ENCODE data around the gene ZNF212. TPM values are rescaled to one million over a fixed set of nuclear protein-coding genes. Genes with fewer than 3 reads are reported as not detected.

The ZNF212 gene
- 3.4 and 3.5 TPM in 2 replicates for total RNA-seq

DNA sequence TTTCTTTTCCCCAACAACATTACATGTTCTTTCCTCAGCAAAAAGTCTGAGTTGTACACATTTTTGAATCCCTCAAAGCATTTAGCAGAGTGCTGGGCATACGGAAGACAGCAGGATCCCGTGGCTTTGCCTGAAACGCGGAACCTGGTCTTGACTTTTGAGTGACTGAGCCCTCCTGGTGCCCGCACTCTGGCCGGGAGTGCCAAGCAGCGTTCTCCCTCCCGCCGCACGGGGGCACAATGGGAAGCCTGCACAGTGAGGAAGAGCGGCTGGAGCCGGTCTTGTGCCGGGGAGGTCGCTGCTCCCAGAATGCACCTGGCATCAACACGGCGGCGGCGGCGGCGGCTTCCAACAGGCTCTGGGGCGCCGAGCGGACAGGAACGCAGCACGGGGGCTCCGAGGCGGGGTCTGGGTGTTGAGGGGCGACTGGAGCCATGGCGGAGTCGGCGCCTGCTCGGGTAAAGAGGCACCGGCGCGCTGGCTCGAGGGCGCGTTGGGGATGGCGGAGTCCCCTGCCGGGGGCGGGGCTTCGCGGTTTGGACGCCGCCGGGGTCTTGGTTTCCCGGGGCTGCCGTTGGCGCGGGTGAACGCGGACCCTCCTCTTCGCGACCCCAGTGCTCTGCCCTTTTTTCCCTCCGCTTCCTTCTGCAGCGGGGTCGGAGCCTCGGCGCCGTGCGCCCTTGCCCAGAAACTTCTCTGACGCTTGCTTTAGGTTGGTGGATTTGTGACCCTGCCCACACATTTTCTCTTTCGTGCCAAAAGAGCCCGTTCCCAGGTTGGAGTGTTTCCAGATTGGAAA, at the start of gene ZNF212:
Gene ZNF212, plus strand, starts transcription at position 307 of the 799 bp plus-strand sequence. Its CDS starts 128 bp downstream, at position 435.
- peak; percentile 92 to 93 for DNase-seq (ENCODE audit: low read depth in 2 of 2)

DNA sequence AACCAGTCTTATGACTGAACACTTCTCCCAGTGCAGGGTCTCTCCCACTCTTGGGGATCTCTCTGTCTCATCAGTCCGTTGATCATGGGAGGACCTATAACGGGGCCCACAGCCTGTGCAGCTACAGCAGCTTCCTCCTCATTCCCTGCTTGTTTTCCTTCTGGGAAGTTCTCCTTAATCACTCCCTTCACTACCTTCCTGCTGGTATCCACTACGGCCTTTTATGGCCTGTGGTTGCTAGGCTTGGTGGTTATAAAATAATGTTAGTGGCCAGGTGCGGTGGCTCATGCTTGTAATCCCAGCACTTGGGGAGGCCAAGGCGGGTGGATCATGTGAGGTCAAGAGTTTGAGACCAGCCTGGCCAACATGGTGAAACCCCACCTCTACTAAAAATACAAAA, 47.6 kb upstream of the ZNF212 start:
- no peak for DNase-seq (ENCODE audit: low read depth in 2 of 2)

DNA sequence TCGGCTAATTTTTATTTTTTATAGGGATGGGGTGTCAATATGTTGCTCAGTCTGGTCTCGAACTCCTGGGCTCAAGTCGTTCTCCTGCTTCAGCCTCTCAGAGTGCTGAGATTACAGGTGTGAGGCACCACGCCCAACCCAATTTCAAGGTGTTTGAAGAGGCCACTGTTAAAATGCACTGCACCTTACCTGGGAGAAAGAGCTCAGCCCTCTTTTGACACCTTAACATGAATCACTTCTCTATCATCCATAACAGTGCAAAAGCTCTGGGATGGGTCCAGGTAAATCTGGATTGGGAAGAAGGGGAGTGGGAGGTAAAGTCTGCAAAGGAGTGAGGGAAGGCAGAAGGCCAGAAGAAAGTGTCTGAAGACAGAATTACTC, 44.7 kb upstream of the ZNF212 start:
- no peak for DNase-seq (ENCODE audit: low read depth in 2 of 2)

DNA sequence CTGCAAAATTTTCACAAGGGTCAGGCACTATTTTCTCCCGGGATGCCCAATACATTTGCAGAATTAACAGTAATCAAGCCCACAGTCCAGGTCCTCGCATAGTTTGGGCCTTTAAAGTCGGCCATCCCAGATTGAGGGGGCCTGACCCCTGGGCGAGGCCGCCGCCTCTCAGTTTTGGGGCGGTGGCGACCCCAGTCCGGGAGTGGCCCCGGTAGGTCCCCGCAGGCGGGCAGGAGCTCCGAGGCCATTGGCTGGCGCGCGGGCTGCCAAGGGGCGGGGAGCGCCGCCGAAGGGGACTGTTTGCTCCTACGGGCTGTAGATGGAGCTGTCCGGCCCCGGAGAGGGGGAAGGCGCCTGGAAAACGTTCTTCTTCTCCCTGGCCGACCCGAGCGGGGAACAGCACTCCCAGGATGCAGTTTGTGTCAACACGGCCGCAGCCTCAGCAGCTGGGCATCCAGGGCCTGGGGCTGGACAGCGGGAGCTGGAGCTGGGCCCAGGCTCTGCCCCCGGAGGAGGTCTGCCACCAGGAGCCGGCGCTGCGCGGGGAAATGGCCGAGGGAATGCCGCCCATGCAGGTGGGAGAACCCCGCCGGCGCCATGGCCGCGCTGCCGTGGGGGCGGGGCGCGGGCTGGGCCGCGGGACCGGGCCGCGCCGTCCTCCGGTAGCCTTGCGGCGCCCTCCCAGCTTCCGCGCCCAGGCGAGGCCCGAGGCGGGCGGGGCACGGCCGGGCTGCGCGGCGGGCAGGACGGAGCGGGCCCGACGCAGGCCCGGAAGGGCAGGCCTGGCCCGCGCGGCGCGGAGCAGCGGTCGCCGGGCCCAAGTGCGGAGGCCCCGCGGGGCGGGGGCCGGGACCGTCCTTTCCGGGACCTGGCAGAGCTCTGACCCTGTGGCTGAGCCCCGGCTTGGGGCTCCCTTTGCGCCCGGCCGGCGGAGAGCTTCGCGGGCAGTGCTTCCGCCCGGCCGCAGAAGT, 44.0 kb upstream of the ZNF212 start, which contains the start of gene ZNF282:
Gene ZNF282, plus strand, starts transcription at position 367 of the 971 bp plus-strand sequence. Its CDS starts 44 bp downstream, at position 411.
- DNase-seq (ENCODE audit: low read depth in 2 of 2): peak; percentile 88 to 90

DNA sequence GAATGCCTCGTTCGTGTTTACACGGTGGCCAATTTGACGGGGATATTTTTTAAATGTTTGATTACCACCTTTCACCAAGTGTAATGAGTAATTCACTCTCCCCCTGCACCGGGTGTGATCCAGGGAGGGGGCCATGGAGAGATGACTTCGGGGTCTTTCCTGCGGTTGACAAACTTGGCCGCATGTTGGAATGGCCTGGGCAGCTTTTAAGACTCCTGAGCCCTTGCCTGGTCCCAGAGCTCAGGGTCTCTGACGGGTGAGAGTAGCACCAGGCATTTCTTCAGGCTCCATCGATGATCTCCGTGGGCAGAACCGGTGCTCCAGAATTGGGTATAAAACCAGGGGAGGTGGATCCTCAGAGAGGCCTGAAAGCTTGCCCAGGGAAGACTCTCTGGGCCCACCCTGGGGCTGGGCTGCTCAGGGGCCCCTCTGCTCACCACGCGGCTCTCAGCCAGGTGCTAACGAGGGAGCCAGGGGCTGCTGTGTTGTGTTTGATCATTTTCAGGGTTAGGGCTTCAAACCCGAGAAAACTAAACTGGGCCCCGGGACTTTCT, 43.2 kb upstream of the ZNF212 start:
- DNase-seq (ENCODE audit: low read depth in 2 of 2): peak; percentile 22 to 24

DNA sequence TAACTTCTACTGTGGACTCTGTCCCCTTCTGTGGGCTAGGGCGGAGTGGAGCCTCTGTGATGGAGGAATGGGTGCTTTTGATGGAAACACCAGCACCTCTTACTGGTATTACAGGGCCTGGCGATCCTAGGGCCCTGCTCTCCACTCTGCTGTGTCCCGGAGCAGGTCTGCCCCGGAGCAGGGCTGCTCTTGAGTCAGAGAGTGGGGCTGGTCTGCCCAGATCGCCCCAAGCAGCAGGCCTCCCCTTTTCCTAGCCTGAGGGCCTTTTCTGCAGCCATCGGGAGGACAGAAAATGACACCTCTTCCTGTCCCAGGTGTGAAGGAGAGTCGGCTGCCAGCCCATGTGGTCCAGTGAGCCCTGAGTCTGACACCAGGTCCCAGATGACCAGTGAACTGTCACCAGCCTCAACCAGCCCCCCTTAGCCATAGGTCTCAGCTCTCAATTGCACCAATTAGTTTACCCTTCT, 42.7 kb upstream of the ZNF212 start:
- DNase-seq (ENCODE audit: low read depth in 2 of 2): peak; percentile 19 to 35

DNA sequence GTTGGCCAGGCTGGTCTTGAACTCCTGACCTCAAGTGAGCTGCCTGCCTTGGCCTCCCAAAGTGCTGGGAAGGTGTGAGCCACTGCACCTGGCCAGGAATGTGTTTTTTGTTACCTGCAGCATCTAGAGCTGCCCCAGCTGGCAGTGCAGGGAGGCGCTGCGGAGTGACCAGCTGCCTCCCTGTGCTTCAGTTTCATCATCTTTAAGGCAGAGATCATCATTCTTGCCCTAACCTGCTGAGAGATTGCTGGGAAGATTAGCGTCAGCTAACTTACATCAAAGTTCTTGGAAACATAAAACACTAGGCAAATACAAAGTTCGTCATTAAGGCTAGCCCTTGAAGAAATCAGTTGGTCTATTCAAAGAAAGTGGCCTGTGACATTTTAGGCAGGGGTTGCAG, 41.8 kb upstream of the ZNF212 start:
- DNase-seq (ENCODE audit: low read depth in 2 of 2): no peak

DNA sequence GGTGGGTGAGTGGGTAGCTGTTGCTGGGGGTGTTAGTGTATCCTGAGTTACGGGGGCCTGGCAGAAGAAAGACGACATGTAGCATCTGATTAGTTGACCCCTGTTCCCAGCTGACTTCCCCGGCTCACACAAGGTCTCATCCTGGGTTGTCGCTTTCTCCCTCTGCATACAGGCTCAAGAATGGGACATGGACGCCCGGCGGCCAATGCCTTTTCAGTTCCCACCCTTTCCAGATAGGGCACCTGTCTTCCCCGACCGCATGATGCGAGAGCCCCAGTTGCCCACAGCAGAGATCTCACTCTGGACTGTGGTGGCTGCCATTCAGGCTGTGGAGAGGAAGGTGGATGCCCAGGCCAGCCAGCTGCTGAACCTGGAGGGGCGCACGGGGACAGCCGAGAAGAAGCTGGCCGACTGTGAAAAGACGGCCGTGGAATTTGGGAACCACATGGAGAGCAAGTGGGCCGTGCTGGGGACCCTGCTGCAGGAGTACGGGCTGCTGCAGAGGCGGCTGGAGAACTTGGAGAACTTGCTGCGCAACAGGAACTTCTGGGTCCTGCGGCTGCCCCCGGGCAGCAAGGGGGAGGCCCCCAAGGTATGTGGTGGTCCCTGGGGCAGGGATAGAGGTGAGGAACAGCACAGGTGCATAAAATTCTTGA, 41.2 kb upstream of the ZNF212 start:
- DNase-seq (ENCODE audit: low read depth in 2 of 2): no peak

DNA sequence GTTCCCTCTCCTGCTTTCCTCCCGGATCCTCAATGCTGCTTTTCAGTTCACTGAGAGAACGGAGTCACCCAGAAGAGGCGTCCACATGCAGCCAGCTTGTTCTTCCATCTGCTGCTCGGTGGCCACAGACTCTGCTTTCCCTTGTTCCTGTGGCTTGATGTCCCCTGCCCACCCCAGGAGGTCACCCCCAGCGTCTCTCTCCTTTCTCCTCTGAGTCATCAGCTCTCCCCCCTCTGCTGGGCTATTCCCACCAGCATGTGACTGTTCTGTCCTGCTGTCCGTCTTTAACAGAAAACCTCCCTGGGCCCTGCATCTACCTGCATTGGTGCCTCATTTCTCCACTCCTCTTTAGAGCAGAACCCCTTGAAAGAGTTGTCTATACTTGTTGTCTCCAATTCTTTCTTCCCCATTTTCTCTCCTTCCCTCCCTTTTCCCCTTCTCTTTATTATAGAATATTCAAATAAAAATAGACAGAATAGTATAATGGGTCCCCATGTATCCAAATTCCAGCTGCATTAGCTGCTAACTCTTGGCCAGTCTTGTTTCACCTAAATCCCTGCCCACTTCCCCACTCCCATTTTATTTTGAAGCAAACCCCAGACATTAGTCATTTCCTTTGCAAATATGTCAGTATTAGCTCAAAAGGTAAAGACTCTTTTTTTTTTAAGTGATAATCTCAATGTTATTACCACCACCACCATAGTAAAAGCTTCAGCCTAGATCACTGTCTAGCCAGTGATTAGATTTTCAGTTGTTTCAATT, 40.0 kb upstream of the ZNF212 start:
- DNase-seq (ENCODE audit: low read depth in 2 of 2): peak in 1 of 2 donors; percentile 63

DNA sequence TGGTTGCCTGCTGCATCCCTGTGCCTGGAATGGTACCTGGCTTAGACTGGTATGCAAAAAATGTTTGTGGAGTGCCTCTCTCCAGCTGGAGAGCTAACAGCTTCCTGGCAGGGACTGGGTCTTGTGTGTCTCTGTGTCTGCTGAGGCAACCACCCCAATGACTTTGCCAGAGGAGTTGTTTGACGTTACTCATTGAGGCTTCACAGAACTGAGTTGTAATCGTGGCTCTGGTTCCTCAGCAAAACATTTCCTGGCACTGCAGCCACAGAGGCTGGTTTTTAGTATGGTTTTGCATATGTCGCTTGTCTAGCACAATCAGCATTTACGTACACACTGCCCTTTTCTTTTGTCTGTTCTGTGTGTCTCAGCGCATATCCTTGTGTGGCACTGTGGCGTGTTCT, 36.6 kb upstream of the ZNF212 start:
- peak in 1 of 2 donors; percentile 7 for DNase-seq (ENCODE audit: low read depth in 2 of 2)

DNA sequence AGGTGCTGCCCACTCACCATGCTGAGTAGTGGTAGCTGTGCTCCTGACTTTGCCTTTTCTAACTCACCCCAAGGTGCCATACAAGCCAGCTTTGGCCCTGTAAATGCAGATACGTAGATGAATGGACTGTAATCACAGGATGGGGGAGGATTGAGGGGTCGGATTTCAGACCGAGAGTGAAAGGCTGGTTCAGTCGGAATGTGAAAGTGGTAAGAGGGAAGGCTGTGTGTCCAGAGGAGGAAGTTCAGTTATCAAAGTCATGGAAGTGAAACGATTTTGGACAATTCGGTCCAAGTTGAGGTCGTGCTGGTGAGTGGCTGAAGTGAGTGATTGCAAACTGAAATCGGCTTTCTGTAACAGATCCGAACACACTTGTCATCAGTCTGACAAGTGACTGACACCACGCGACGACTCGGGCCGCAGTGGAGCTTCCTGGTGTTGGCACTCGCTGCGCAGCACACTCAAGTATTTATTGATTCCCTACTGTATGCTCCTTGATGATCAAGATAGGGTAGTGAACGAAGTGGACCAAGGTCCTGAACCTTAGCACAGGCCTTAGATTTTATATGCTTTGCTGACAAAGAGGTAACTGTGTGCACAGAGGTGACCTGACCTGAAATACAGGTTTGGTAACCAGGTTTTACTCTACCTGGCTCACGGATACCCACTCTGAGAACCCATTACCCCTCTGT, 33.6 kb upstream of the ZNF212 start:
- DNase-seq (ENCODE audit: low read depth in 2 of 2): no peak

DNA sequence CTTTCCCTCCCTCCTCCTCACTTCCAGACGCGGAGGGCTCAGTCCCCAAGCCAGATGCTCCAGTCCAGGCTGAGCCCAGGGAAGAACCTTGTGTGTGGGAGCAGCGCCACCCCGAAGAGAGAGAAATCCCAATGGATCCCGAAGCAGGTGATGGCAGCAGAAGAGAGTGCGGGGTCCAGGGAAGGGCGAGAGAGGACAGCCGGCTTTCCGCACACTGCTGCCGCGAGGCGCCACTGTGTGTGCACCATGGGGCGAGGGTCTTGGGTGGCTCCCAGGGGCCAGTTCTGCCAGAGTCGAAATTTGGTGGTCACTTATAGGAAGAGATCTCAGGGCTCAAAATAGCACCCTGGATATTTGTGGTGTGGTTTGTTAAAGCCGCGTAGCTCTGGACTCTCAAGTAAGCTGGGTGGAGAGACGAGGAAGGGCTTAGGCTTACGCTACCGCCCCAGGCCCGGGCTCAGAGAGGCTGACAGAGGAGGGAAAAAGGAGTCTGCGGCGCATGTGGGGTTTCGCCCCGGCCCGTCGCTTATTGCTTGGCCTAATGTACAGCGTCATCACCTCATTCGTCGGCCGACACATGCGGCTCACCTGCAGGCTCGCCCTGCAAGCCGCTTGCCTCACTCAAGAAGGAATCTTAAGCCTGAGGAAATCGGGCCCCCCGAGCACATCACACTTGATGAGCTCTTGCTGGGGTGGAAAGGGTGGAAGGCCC, 32.0 kb upstream of the ZNF212 start:
- DNase-seq (ENCODE audit: low read depth in 2 of 2): no peak

DNA sequence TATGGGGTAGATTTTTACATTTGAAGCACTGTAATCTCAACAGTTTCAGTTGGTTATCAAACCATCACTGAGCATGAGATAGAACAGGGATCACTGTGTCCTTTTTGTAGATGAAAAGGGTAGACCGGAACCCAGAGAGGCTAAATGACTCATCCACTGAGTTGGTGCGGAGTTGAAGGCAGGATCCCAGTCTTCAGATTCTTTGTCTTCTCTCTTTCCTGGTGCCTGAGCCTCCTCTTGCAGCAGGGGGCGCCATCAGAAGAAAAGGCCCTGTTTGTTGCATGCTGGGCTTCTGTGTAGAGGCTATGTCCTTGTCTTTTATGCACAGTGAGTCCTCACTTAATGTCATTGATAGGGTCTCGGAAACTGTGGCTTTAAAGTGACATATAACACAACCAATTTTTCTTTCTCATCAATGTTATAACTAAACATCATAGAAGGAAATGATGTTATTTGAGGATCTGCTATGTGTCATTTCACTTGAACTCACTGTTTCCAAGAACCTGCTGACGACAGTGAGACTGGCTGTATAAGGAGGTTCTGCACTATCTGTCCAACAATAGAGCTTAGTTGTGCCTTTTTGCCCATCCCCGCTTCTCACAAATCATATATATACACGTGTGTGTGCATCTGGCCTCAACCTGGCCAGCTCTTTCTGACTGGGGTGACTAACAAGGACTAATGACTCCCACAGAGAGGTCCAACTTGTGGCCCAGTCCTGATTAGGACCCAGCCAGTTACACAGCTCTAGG, 29.8 kb upstream of the ZNF212 start:
- peak; percentile 56 to 89 for DNase-seq (ENCODE audit: low read depth in 2 of 2)

DNA sequence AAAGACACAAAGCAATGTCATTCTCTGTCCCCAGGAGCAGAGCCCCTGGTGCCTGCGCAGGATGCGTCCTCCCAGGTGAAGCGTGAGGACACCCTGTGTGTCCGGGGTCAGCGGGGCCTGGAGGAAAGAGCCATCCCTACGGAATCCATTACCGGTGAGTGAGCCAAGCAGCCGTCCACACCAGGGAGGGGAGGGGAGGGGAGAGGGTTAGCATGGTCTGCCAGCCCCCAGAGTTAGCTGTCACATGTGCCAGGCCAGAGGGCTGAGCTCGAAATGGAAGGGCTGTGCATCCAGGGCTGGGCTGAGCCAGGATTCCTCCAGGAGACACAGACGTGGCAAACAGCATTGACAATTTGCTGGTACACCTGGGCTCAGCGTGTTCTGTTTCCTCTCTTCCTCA, 28.9 kb upstream of the ZNF212 start:
- DNase-seq (ENCODE audit: low read depth in 2 of 2): no peak

DNA sequence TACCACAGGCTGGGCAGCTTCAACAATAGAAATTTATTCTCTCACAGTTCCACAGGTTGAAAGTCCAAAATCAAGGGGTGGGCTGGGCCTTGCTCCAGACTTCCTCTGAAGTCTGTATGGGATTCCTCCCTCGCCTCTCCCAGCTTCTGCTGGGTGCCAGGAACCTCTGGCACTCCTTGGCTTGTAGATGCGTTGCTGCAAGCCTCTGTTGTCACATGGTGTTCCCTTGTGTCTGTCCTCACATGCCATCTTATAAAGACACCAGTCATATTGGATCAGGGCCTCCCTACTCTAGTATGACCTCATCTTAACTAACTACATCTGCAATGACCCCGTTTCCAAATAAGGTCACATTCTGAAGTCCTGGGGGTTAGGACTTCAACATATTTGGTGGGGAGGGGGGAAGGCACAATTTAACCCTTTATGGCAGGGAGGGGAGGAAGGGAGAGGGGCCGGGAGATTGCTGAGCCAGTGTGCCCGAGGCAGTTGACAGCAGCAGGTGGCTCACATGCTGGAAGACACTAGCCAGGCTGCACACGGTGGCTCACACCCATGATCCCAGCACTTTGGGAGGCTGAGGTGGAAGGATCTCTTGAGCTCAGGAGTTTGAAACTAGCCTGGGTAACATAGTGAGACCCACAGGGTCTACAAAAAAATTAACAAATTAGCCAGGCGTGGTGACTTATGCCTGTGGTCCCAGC, 25.3 kb upstream of the ZNF212 start:
- no peak for DNase-seq (ENCODE audit: low read depth in 2 of 2)

DNA sequence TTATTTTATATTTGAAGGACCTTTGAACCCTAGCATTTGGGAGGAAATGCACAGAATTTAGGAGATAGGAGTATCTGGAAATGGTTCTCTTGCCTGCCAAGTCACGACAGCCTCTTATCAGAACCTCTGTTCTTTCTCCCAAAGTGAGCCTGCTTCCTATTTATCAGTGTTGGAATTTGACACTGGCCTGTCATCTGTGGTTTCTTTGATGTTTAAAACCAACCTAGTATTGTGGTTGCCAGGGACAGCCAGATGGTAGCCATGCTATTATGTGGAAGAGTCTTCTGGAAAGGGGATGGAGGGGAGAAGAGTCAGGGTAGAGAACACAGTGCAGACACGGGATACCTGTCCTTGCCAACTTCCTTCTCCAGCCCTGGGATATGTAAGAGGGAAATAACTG, 23.0 kb upstream of the ZNF212 start:
- DNase-seq (ENCODE audit: low read depth in 2 of 2): no peak

DNA sequence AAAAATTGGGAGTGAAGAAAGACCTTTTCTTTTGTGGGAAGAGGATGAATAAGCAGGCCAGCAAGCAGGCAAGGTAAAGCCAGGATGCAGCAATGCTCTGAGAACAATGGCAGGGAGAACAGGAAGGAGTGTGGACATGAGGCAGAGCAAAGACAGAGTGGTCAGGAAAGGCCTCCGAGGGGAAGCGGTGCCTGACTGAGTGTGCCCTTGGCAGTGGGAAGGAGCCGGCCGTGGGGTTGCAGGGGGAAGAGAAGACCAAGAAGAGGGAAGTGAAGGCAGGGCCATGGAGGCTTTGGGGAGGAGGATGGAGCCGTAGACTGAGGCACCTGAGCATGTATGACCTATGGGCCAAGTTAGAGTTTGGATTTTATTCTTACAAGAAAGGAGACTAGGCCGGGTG, 21.9 kb upstream of the ZNF212 start:
- peak; percentile 49 to 80 for DNase-seq (ENCODE audit: low read depth in 2 of 2)
